Heart left ventricle (tissue), 16 donors: ENCODE data around the gene NEURL1. TPM values are rescaled to one million over a fixed set of nuclear protein-coding genes. Genes with fewer than 3 reads are reported as not detected.
A peak's percentile ranks its signal among the peaks of the same experiment; 100 is the strongest.

ENCODE experiments used
- ATAC-seq, 4 donors: fragments of 200-7000 bp; cut with Tn5 transposase; one replicate each; pipeline ENCODE4 v1.9.1; 2020 to 2022; ENCODE audit warnings: moderate library complexity in 4 of 4, mild to moderate bottlenecking in 3 of 4, moderate number of reproducible peaks in 1 of 4
- DNase-seq, 5 donors: peaks; one replicate each; pipeline ENCODE4 v3.0.0-alpha.2; 2020
- H3K27ac ChIP-seq, 12 donors: fragments of 200-600 bp; sonication (generic) in 4 of 12; one replicate each; pipeline versions ENCODE4 v1.5.0 to v1.8.0; 2016 to 2022; ENCODE audit warnings: mild to moderate bottlenecking in 2 of 12
- H3K27me3 ChIP-seq, 9 donors: fragments of 200-600 bp; sonication (generic) in 2 of 9; one replicate each; pipeline versions ENCODE4 v1.5.1 to v1.8.0; 2016 to 2022; ENCODE audit warnings: mild to moderate bottlenecking in 3 of 9
- H3K36me3 ChIP-seq, 9 donors: fragments of 200-600 bp; sonication (generic) in 2 of 9; one replicate each; pipeline versions ENCODE4 v1.5.0 to v1.8.0; 2018 to 2022; ENCODE audit warnings: mild to moderate bottlenecking in 2 of 9
- H3K4me1 ChIP-seq, 12 donors: fragments of 200-600 bp; sonication (generic) in 4 of 12; one replicate each; pipeline versions ENCODE4 v1.5.0 to v1.8.0; 2016 to 2022; ENCODE audit warnings: mild to moderate bottlenecking in 3 of 12
- H3K4me3 ChIP-seq, 12 donors: fragments of 200-600 bp; sonication (generic) in 4 of 12; one replicate each; pipeline versions ENCODE4 v1.5.0 to v1.8.0; 2017 to 2022; ENCODE audit warnings: mild to moderate bottlenecking in 9 of 12, moderate library complexity in 4 of 12
- H3K9me3 ChIP-seq, 12 donors: fragments of 200-600 bp; sonication (generic) in 4 of 12; one replicate each; pipeline versions ENCODE4 v1.5.0 to v1.8.0; 2016 to 2022; ENCODE audit warnings: mild to moderate bottlenecking in 1 of 12
- POLR2A ChIP-seq, 2 donors: fragments of 450-650 bp; IDR thresholded peaks; one replicate each; pipeline ENCODE4 v1.6.1; 2017; ENCODE audit warnings: antibody characterized with exemption in 2 of 2, mild to moderate bottlenecking in 2 of 2, moderate library complexity in 2 of 2
- WGBS, 4 donors: extraction: QIAGEN DNeasy Blood & Tissue Kit in 2 of 4; methylation state at CpG; one replicate each; pipeline versions ENCODE4 v1.1.5 to v1.1.7; 2013 to 2018; 5-methylcytosine and 5-hydroxymethylcytosine counted together
- intact Hi-C, 10 donors: fragments of 100-400 bp; cut with DNase I; formaldehyde crosslinking; loops; one replicate each; pipeline versions ENCODE4 v1.11.1 to v1.14.2; 2022
- polyA plus RNA-seq, 2 donors: library from polyadenylated mRNA; stranded (reverse); fragments of 200-250 nt; gene quantifications; one replicate each; pipeline ENCODE4 v1.2.3, GENCODE V29; 2013
- total RNA-seq, 9 donors: library from RNA; depleted of rRNA in 2 of 9; stranded (reverse); fragments of >200 nt in 2 of 9; fragmentation: NEBNext Ultra II Directional in 3 of 9; extraction: Animal tissue kit (Norgen Biotek cat#: 25700) in 3 of 9; gene quantifications; one replicate each; pipeline versions ENCODE4 v1.1.0 to v1.2.4, GENCODE V29; 2016 to 2023
- TF ChIP-seq, protein P1 (sequence below), 12 donors: fragments of 200-600 bp; sonication (generic) in 4 of 12; IDR thresholded peaks; one replicate each; pipeline versions ENCODE4 v1.5.0 to v1.8.0; 2018 to 2022; ENCODE audit warnings: antibody characterized with exemption in 12 of 12, mild to moderate bottlenecking in 5 of 12
- donor health status: ischemic (EF 13 %, LVEDD 7.1; RV severe dilation, severe dysfunction).
- donor health status: healthy with polysubstance abuse.
- donor health status: DM: no; HTN: yes; CAD: no.
- donor health status: DM: no; HTN: no; CAD: no.
- donor health status: ischemic (EF 25% LVEDD 6.9; RV normal size, moderate dysfunction).
- donor health status: ischemic (EF 25% LVEDD 5.7; RV mildly dilated, moderate dysfunction).
- donor health status: healthy.
- donor health status: DM: yes; HTN: yes; CAD: no.
- donor health status: ischemic (EF 35%, LVEDD 5.7; RV mildly dilated, moderate dysfunction).
- donor health status: nonischemic (EF 11% LVEDD 7.7; RV severe dilation, severe dysfunction).
- donor health status: DM: yes; HTN: yes; CAD: no.
- donor health status: PGD.
- donor health status: ischemic (EF 29% LVEDD 5.4; RV normal size, mild dysfunction).
- donor health status: nonischemic (EF 23%, LVEDD 6.1; RV moderate dilation, normal function).

The NEURL1 gene
- total and polyA plus RNA-seq, 11 donors, result 0.07 to 0.64 (median 0.14) TPM; not detected in 2

GRCh38 chr10:103463499-103463898 is 30.0 kb upstream of the NEURL1 start:
- H3K4me1 ChIP-seq, result peaks cover 0 to 13% (median 0%) of the 10 kb centered on the region in 12 donors
- no peak for TF ChIP-seq POLR2A (IDR thresholded peaks at IDR 0.05)
- TF ChIP-seq, protein P1, sequence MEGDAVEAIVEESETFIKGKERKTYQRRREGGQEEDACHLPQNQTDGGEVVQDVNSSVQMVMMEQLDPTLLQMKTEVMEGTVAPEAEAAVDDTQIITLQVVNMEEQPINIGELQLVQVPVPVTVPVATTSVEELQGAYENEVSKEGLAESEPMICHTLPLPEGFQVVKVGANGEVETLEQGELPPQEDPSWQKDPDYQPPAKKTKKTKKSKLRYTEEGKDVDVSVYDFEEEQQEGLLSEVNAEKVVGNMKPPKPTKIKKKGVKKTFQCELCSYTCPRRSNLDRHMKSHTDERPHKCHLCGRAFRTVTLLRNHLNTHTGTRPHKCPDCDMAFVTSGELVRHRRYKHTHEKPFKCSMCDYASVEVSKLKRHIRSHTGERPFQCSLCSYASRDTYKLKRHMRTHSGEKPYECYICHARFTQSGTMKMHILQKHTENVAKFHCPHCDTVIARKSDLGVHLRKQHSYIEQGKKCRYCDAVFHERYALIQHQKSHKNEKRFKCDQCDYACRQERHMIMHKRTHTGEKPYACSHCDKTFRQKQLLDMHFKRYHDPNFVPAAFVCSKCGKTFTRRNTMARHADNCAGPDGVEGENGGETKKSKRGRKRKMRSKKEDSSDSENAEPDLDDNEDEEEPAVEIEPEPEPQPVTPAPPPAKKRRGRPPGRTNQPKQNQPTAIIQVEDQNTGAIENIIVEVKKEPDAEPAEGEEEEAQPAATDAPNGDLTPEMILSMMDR (IDR thresholded peaks at IDR 0.05), result no peak
- DNase-seq, result no peak
- no peak for ATAC-seq
- WGBS, 4 donors, result 64 to 72% (median 69%) methylated on average over 4 of the region's 4 CpGs
- no peaks in the 10 kb centered on the region for H3K36me3 ChIP-seq
- no peak overlapping the region for H3K27ac ChIP-seq
- no peaks in the 10 kb centered on the region for H3K9me3 ChIP-seq
- H3K4me3 ChIP-seq, result no peak overlapping the region
- intact Hi-C loops, result no loop called here
- no peaks in the 10 kb centered on the region for H3K27me3 ChIP-seq

GRCh38 chr10:103465411-103466179 is 27.9 kb upstream of the NEURL1 start:
- ATAC-seq, result no peak
- Histone ChIP-seq H3K27ac (no peak overlapping the region), H3K27me3 (no peaks in the 10 kb centered on the region), H3K36me3 (no peaks in the 10 kb centered on the region), H3K9me3 (no peaks in the 10 kb centered on the region), H3K4me1 (peaks cover 0 to 27% (median 0%) of the 10 kb centered on the region in 12 donors), H3K4me3 (no peak overlapping the region)
- TF ChIP-seq, protein P1 (IDR thresholded peaks at IDR 0.05), result no peak
- TF ChIP-seq POLR2A (IDR thresholded peaks at IDR 0.05), result no peak
- WGBS, 4 donors, result 88 to 91% (median 90%) methylated on average over 14 of the region's 14 CpGs
- intact Hi-C loops, result no loop called here
- peak in 1 of 5 donors; percentile 17 for DNase-seq

- TF ChIP-seq POLR2A (IDR thresholded peaks at IDR 0.05), result no peak
- TF ChIP-seq, protein P1 (IDR thresholded peaks at IDR 0.05), result no peak
- H3K4me1 ChIP-seq, result peaks cover 0 to 38% (median 0%) of the 10 kb centered on the region in 12 donors
- ATAC-seq, result no peak
- intact Hi-C loops, result no loop called here
- WGBS, 4 donors, result 89 to 96% (median 92%) methylated on average over 3 of the region's 3 CpGs
- no peak for DNase-seq
- no peaks in the 10 kb centered on the region for H3K36me3 ChIP-seq
- no peaks in the 10 kb centered on the region for H3K9me3 ChIP-seq
- H3K27me3 ChIP-seq, result no peaks in the 10 kb centered on the region
- H3K4me3 ChIP-seq, result no peak overlapping the region
- no peak overlapping the region for H3K27ac ChIP-seq
Measured at GRCh38 chr10:103466734-103467133, 26.8 kb upstream of the NEURL1 start.

- H3K27ac ChIP-seq, result no peak overlapping the region
- TF ChIP-seq POLR2A (IDR thresholded peaks at IDR 0.05), result no peak
- TF ChIP-seq, protein P1 (IDR thresholded peaks at IDR 0.05), result no peak
- H3K4me1 ChIP-seq, result peaks cover 0 to 44% (median 0%) of the 10 kb centered on the region in 12 donors
- no peak for ATAC-seq
- peak in 1 of 5 donors; percentile 5 for DNase-seq
- no peak overlapping the region for H3K4me3 ChIP-seq
- H3K27me3 ChIP-seq, result no peaks in the 10 kb centered on the region
- 81 to 83% (median 83%) methylated on average over 7 of the region's 7 CpGs for WGBS, 4 donors
- intact Hi-C loops, result no loop called here
- no peaks in the 10 kb centered on the region for H3K9me3 ChIP-seq
- H3K36me3 ChIP-seq, result no peaks in the 10 kb centered on the region
Measured at GRCh38 chr10:103467406-103467805, 26.1 kb upstream of the NEURL1 start.
